T-helper 2 cell (primary cell): ENCODE measurements around the gene INSYN1.
"Not testable (repeated sequence)": the region's sequence is repeated elsewhere in the genome, so short reads cannot be mapped to it uniquely, and the experiment has no call there.

ENCODE experiments used
- DNase-seq, 5 experiments: peaks; one replicate each; pipeline versions ENCODE4 v3.0.0 to v3.0.0-alpha.2; 2012 to 2022

Gene INSYN1

GRCh38 chr15:73748730-73749129 is 4.4 kb downstream of the INSYN1 start:
- no peak for DNase-seq

GRCh38 chr15:73747847-73748590 is 5.1 kb downstream of the INSYN1 start:
- no peak for DNase-seq

GRCh38 chr15:73746883-73747282 is 6.3 kb downstream of the INSYN1 start:
- DNase-seq: no peak

- no peak for DNase-seq
Measured at GRCh38 chr15:73746261-73746660, 6.9 kb downstream of the INSYN1 start.

GRCh38 chr15:73745073-73745472 is 8.1 kb downstream of the INSYN1 start:
- no peak for DNase-seq

GRCh38 chr15:73744293-73744692 is 8.9 kb downstream of the INSYN1 start:
- no peak for DNase-seq

GRCh38 chr15:73741321-73741836 is 11.8 kb downstream of the INSYN1 start:
- no peak for DNase-seq

- no peak for DNase-seq
Measured at GRCh38 chr15:73740152-73741048, 12.8 kb downstream of the INSYN1 start.

GRCh38 chr15:73737535-73737934 is 15.6 kb downstream of the INSYN1 start:
- no peak for DNase-seq

- no peak for DNase-seq
Measured at GRCh38 chr15:73732930-73733329, 20.2 kb downstream of the INSYN1 start.

GRCh38 chr15:73732051-73732450 is 21.1 kb downstream of the INSYN1 start:
- DNase-seq: not testable (repeated sequence)

- no peak for DNase-seq
Measured at GRCh38 chr15:73727330-73727976, 25.7 kb downstream of the INSYN1 start.

- no peak for DNase-seq
Measured at GRCh38 chr15:73724212-73724611, 28.9 kb downstream of the INSYN1 start.

GRCh38 chr15:73723191-73723590 is 30.0 kb downstream of the INSYN1 start:
- DNase-seq: no peak

- DNase-seq: no peak
Measured at GRCh38 chr15:73722425-73722824, 30.7 kb downstream of the INSYN1 start.

GRCh38 chr15:73718694-73719093 is 34.5 kb downstream of the INSYN1 start:
- DNase-seq: no peak

- no peak for DNase-seq
Measured at GRCh38 chr15:73717802-73718201, 35.3 kb downstream of the INSYN1 start.

GRCh38 chr15:73717206-73717605 is 35.9 kb downstream of the INSYN1 start:
- DNase-seq: no peak

- DNase-seq: no peak
Measured at GRCh38 chr15:73716417-73716816, 36.7 kb downstream of the INSYN1 start.

GRCh38 chr15:73715417-73715816 is 37.7 kb downstream of the INSYN1 start:
- no peak for DNase-seq

GRCh38 chr15:73714695-73715301 is 38.4 kb downstream of the INSYN1 start:
- no peak for DNase-seq

GRCh38 chr15:73712107-73712506 is 41.0 kb downstream of the INSYN1 start:
- no peak for DNase-seq

- DNase-seq: no peak
Measured at GRCh38 chr15:73711526-73711925, 41.6 kb downstream of the INSYN1 start.
